GM23338 (cell line): ENCODE measurements around the gene ITSN2. TPM values are rescaled to one million over a fixed set of nuclear protein-coding genes. Genes with fewer than 3 reads are reported as not detected.

Experiments
- ATAC-seq: fragments of 200-7000 bp; cut with Tn5 transposase; 3 replicates; pipeline ENCODE4 v1.9.1; 2020
- DNase-seq: peaks from one replicate; pipeline ENCODE4 v3.0.0-alpha.2; 2015; ENCODE audit warnings: low spot score
- H2AFZ ChIP-seq: fragments of 200-600 bp; sonication (generic); 2 replicates; pipeline ENCODE4 v1.8.0; 2016; ENCODE audit warnings: antibody characterized with exemption, mild to moderate bottlenecking, moderate library complexity
- H3F3A ChIP-seq: fragments of 200-600 bp; sonication (generic); replicated peaks from 2 replicates; pipeline ENCODE4 v1.8.0; 2017; ENCODE audit warnings: antibody characterized with exemption, mixed run types, low read depth
- H3K27ac ChIP-seq: fragments of 200-600 bp; sonication (generic); 2 replicates; pipeline ENCODE4 v1.6.1; 2016; ENCODE audit warnings: low read depth
- H3K27me3 ChIP-seq: fragments of 200-600 bp; sonication (generic); 2 replicates; pipeline ENCODE4 v1.8.0; 2016; ENCODE audit warnings: mild to moderate bottlenecking, mixed run types, moderate library complexity; ENCODE audit not compliant: insufficient read depth
- H3K36me3 ChIP-seq: fragments of 200-600 bp; sonication (generic); 2 replicates; pipeline ENCODE4 v1.8.0; 2016; ENCODE audit warnings: mild to moderate bottlenecking; ENCODE audit not compliant: insufficient read depth
- H3K4me1 ChIP-seq: fragments of 200-600 bp; sonication (generic); 2 replicates; pipeline ENCODE4 v1.8.0; 2016; ENCODE audit warnings: mild to moderate bottlenecking, moderate library complexity; ENCODE audit not compliant: insufficient read depth
- H3K4me2 ChIP-seq: fragments of 200-600 bp; sonication (generic); 2 replicates; pipeline ENCODE4 v1.7.1; 2017; ENCODE audit warnings: mixed run types
- H3K4me3 ChIP-seq: fragments of 200-600 bp; sonication (generic); 2 replicates; pipeline ENCODE4 v1.6.1; 2016; ENCODE audit warnings: mixed run types
- H3K79me2 ChIP-seq: fragments of 200-600 bp; sonication (generic); replicated peaks from 2 replicates; pipeline ENCODE4 v1.8.0; 2017; ENCODE audit warnings: mild to moderate bottlenecking; ENCODE audit not compliant: insufficient read depth
- H3K9me2 ChIP-seq: fragments of 200-600 bp; sonication (generic); 2 replicates; pipeline ENCODE4 v1.8.0; 2017; ENCODE audit not compliant: insufficient read depth
- H4K20me1 ChIP-seq: fragments of 200-600 bp; sonication (generic); replicated peaks from 2 replicates; pipeline ENCODE4 v1.8.0; 2017; ENCODE audit warnings: mild to moderate bottlenecking; ENCODE audit not compliant: insufficient read depth
- H3K27ac Mint-ChIP-seq: 2 replicates; pipeline ENCODE4 v1.8.0; 2020; ENCODE audit warnings: inconsistent platforms, mild to moderate bottlenecking, moderate library complexity, mixed read lengths
- H3K27me3 Mint-ChIP-seq: 3 replicates; pipeline ENCODE4 v1.8.0; 2022; ENCODE audit warnings: low read depth, mild to moderate bottlenecking, moderate library complexity, mixed read lengths, inconsistent platforms; ENCODE audit not compliant: insufficient read depth, poor library complexity
- H3K36me3 Mint-ChIP-seq: 3 replicates; pipeline ENCODE4 v1.8.0; 2021; ENCODE audit warnings: low read depth, mild to moderate bottlenecking, inconsistent platforms, moderate library complexity, mixed read lengths
- H3K4me1 Mint-ChIP-seq: 3 replicates; pipeline ENCODE4 v1.8.0; 2020; ENCODE audit warnings: mild to moderate bottlenecking, inconsistent platforms, mixed read lengths
- H3K4me3 Mint-ChIP-seq: 3 replicates; pipeline ENCODE4 v1.8.0; 2021; ENCODE audit warnings: moderate library complexity, mild to moderate bottlenecking, inconsistent platforms, mixed read lengths
- H3K9me3 Mint-ChIP-seq: 3 replicates; pipeline ENCODE4 v1.8.0; 2020; ENCODE audit warnings: moderate library complexity, mild to moderate bottlenecking, inconsistent platforms, mixed read lengths
- CREB1 ChIP-seq: fragments of 250-450 bp; sonication (Bioruptor Pico); IDR thresholded peaks from 2 replicates; pipeline ENCODE4 v1.5.0; 2020; ENCODE audit warnings: low read depth, mild to moderate bottlenecking, moderate library complexity
- ETS1 ChIP-seq: IDR thresholded peaks from 2 replicates; pipeline ENCODE4 v1.6.1; 2016; ENCODE audit warnings: antibody characterized with exemption
- EZH2 ChIP-seq: fragments of 200-600 bp; sonication (generic); IDR thresholded peaks from one replicate; pipeline ENCODE4 v1.8.0; 2017; ENCODE audit warnings: antibody characterized with exemption, mild to moderate bottlenecking, low read depth; ENCODE audit not compliant: unreplicated experiment
- JUNB ChIP-seq: IDR thresholded peaks from one replicate; pipeline ENCODE4 v1.6.1; 2016; ENCODE audit warnings: antibody characterized with exemption; ENCODE audit not compliant: unreplicated experiment
- REST ChIP-seq: IDR thresholded peaks from one replicate; pipeline ENCODE4 v1.6.1; 2018; ENCODE audit warnings: antibody characterized with exemption; ENCODE audit not compliant: unreplicated experiment
- STAT1 ChIP-seq: IDR thresholded peaks from one replicate; pipeline ENCODE4 v1.6.1; 2016; ENCODE audit warnings: antibody characterized with exemption; ENCODE audit not compliant: unreplicated experiment
- ZNF331 ChIP-seq: fragments of 250-450 bp; sonication (Bioruptor Pico); IDR thresholded peaks from 2 replicates; pipeline ENCODE4 v1.5.0; 2020; ENCODE audit warnings: low read depth, mild to moderate bottlenecking, moderate library complexity
- polyA plus RNA-seq: library from polyadenylated mRNA; unstranded; fragments of >200 nt; fragmentation: Nextera tagmentation; extraction: Ambion mirVana; gene quantifications from 2 replicates; pipeline ENCODE4 v1.2.1, GENCODE V29; 2016
- total RNA-seq: library from RNA; depleted of rRNA; stranded (reverse); fragments of >200 nt; shearing (Covaris generic); gene quantifications from 2 replicates; pipeline ENCODE4 v1.2.3, GENCODE V29; 2014
- TF ChIP-seq, protein P1 (sequence below): fragments of 250-450 bp; sonication (Bioruptor Pico); IDR thresholded peaks from 2 replicates; pipeline ENCODE4 v1.5.0; 2020; ENCODE audit warnings: mild to moderate bottlenecking, moderate library complexity
- TF ChIP-seq, protein P2 (sequence below), 2 experiments: fragments of 200-600 bp in 1 of 2; sonication (generic) in 1 of 2; conservative IDR thresholded peaks; 2 replicates each; pipeline versions ENCODE4 v1.5.1 to v1.6.1; 2016 to 2017; ENCODE audit warnings: antibody characterized with exemption in 2 of 2, low read depth in 2 of 2, mild to moderate bottlenecking in 2 of 2, moderate library complexity in 1 of 2

ITSN2 gene
- total and polyA plus RNA-seq, 2 experiments from 2014 or later: 17.1 to 17.8 TPM

DNA sequence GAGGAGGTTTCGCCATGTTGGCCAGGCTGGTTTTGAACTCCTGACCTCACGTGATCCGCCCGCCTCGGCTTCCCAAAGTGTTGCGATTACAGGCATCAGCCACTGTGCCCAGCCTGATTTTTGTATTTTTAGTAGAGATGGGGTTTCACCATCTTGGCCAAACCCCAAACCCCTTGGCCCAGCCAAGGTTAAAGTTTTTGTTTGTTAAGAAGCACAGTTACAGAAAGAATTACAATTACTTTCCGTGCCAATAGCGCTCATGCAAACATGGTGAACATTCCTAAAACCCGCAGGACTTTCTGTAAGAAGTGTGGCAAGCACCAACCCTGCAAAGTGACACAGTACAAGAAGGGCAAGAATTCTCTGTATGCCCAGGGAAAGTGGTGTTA, 26.1 kb downstream of the ITSN2 start:
- ATAC-seq: no peak

More for the DNA sequence above, 26.1 kb downstream of the ITSN2 start:
- Histone ChIP-seq H3F3A (no peaks in the 10 kb centered on the region), H3K4me1 (peaks cover 14% of the 10 kb centered on the region), H3K27me3 (no peaks in the 10 kb centered on the region), H3K4me3 (no peak overlapping the region), H3K27ac (no peak overlapping the region), H3K4me2 (no peak overlapping the region), H4K20me1 (no peaks in the 10 kb centered on the region), H3K9me2 (no peaks in the 10 kb centered on the region), H3K79me2 (peaks cover 5% of the 10 kb centered on the region; the same call in 1 of the 2 replicates), H3K36me3 (no peaks in the 10 kb centered on the region), H2AFZ (no peak overlapping the region)
- TF ChIP-seq EZH2 (no peak), ETS1 (no peak), CREB1 (CRISPR knock-in tag) (no peak), JUNB (no peak), REST (no peak), STAT1 (no peak), ZNF331 (no peak)
- TF ChIP-seq, protein P1, sequence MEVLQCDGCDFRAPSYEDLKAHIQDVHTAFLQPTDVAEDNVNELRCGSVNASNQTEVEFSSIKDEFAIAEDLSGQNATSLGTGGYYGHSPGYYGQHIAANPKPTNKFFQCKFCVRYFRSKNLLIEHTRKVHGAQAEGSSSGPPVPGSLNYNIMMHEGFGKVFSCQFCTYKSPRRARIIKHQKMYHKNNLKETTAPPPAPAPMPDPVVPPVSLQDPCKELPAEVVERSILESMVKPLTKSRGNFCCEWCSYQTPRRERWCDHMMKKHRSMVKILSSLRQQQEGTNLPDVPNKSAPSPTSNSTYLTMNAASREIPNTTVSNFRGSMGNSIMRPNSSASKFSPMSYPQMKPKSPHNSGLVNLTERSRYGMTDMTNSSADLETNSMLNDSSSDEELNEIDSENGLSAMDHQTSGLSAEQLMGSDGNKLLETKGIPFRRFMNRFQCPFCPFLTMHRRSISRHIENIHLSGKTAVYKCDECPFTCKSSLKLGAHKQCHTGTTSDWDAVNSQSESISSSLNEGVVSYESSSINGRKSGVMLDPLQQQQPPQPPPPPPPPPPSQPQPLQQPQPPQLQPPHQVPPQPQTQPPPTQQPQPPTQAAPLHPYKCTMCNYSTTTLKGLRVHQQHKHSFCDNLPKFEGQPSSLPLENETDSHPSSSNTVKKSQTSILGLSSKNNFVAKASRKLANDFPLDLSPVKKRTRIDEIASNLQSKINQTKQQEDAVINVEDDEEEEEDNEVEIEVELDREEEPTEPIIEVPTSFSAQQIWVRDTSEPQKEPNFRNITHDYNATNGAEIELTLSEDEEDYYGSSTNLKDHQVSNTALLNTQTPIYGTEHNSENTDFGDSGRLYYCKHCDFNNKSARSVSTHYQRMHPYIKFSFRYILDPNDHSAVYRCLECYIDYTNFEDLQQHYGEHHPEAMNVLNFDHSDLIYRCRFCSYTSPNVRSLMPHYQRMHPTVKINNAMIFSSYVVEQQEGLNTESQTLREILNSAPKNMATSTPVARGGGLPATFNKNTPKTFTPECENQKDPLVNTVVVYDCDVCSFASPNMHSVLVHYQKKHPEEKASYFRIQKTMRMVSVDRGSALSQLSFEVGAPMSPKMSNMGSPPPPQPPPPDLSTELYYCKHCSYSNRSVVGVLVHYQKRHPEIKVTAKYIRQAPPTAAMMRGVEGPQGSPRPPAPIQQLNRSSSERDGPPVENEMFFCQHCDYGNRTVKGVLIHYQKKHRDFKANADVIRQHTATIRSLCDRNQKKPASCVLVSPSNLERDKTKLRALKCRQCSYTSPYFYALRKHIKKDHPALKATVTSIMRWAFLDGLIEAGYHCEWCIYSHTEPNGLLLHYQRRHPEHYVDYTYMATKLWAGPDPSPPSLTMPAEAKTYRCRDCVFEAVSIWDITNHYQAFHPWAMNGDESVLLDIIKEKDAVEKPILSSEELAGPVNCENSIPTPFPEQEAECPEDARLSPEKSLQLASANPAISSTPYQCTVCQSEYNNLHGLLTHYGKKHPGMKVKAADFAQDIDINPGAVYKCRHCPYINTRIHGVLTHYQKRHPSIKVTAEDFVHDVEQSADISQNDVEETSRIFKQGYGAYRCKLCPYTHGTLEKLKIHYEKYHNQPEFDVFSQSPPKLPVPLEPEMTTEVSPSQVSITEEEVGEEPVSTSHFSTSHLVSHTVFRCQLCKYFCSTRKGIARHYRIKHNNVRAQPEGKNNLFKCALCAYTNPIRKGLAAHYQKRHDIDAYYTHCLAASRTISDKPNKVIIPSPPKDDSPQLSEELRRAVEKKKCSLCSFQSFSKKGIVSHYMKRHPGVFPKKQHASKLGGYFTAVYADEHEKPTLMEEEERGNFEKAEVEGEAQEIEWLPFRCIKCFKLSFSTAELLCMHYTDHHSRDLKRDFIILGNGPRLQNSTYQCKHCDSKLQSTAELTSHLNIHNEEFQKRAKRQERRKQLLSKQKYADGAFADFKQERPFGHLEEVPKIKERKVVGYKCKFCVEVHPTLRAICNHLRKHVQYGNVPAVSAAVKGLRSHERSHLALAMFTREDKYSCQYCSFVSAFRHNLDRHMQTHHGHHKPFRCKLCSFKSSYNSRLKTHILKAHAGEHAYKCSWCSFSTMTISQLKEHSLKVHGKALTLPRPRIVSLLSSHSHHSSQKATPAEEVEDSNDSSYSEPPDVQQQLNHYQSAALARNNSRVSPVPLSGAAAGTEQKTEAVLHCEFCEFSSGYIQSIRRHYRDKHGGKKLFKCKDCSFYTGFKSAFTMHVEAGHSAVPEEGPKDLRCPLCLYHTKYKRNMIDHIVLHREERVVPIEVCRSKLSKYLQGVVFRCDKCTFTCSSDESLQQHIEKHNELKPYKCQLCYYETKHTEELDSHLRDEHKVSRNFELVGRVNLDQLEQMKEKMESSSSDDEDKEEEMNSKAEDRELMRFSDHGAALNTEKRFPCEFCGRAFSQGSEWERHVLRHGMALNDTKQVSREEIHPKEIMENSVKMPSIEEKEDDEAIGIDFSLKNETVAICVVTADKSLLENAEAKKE (CRISPR knock-in tag): no peak
- TF ChIP-seq, protein P2, sequence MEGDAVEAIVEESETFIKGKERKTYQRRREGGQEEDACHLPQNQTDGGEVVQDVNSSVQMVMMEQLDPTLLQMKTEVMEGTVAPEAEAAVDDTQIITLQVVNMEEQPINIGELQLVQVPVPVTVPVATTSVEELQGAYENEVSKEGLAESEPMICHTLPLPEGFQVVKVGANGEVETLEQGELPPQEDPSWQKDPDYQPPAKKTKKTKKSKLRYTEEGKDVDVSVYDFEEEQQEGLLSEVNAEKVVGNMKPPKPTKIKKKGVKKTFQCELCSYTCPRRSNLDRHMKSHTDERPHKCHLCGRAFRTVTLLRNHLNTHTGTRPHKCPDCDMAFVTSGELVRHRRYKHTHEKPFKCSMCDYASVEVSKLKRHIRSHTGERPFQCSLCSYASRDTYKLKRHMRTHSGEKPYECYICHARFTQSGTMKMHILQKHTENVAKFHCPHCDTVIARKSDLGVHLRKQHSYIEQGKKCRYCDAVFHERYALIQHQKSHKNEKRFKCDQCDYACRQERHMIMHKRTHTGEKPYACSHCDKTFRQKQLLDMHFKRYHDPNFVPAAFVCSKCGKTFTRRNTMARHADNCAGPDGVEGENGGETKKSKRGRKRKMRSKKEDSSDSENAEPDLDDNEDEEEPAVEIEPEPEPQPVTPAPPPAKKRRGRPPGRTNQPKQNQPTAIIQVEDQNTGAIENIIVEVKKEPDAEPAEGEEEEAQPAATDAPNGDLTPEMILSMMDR (conservative IDR thresholded peaks at IDR 0.05; ENCODE audit: low read depth in 2 of 2): no peak
- H3K4me3 Mint-ChIP-seq: no peak overlapping the region
- no peaks in the 10 kb centered on the region for H3K36me3 Mint-ChIP-seq
- peaks cover 17% of the 10 kb centered on the region for H3K4me1 Mint-ChIP-seq
- no peak for DNase-seq
- H3K27me3 Mint-ChIP-seq: peaks cover 4% of the 10 kb centered on the region
- no peaks in the 10 kb centered on the region; the same call in 2 of the 3 replicates for H3K9me3 Mint-ChIP-seq
- H3K27ac Mint-ChIP-seq: no peak overlapping the region
